GM19463 (cell line): ENCODE data around the gene TXNRD1.
A peak's percentile ranks its signal among the peaks of the same experiment; 100 is the strongest.

Experiments
- ATAC-seq: cut with Tn5 transposase; IDR thresholded peaks from one replicate; pipeline ENCODE4 v1.9.1; 2021; ENCODE audit warnings: mild to moderate bottlenecking, moderate library complexity; ENCODE audit not compliant: unreplicated experiment

TXNRD1 gene

GRCh38 chr12:104299842-104300481, 84.4 kb downstream of the TXNRD1 start:
- no peak for ATAC-seq

DNA sequence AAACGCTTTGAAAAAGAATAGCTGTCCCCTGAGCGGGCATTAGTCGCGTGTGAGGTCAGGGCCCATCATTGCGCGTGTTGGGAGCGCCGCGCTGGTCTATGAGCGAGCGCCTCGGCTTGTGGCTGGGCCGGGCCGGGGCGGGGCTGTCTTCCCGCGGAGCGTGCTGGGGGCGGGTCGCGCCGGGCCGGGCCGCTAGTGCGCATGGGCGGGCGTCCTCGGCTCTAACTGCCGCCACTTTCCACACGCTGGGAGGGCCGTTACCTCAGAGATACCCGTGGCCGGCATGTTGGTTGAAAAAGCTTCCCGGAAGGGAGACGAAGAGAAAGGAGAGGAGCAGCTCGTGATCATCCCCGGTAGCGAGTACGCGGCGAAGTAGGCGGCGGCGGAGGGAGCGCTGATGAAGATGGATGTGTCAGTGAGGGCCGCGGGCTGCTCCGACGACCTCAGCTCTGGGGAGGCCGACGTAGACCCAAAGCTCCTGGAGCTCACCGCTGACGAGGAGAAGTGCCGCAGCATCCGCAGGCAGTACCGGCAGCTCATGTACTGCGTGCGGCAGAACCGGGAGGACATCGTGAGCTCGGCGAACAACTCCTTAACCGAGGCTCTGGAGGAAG, 88.1 kb downstream of the TXNRD1 start, which contains the start of gene EID3:
EID3 (plus strand) TSS at position 202 of the 614 bp plus-strand sequence; CDS start at position 398, 196 bp downstream.
- peak; percentile 98 for ATAC-seq

- ATAC-seq: no peak
These were observed 88.9 kb downstream of the TXNRD1 start for GRCh38 chr12:104304261-104305009.

GRCh38 chr12:104305349-104305748, 89.8 kb downstream of the TXNRD1 start:
- no peak for ATAC-seq

DNA sequence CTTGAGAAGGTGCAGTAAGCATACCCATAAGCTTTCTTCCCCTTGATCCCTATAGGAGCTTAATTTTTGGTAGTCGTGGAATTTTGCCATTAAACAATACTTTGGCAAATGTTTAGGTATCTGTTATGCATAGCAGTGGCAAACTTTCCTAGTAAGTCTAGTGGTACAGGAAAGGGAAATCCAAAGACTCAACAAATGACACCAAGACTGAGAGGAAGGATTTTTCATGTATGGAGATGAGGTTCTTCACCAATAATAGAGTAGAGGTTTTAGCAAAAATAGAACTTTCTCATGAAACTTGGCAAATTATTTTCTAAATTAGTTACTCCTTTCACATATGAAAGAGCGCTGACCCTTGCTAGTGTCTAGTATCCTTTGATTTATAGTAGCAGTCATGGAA, 90.8 kb downstream of the TXNRD1 start:
- ATAC-seq: no peak

- ATAC-seq: no peak
These were observed 91.5 kb downstream of the TXNRD1 start for GRCh38 chr12:104306943-104307654.

DNA sequence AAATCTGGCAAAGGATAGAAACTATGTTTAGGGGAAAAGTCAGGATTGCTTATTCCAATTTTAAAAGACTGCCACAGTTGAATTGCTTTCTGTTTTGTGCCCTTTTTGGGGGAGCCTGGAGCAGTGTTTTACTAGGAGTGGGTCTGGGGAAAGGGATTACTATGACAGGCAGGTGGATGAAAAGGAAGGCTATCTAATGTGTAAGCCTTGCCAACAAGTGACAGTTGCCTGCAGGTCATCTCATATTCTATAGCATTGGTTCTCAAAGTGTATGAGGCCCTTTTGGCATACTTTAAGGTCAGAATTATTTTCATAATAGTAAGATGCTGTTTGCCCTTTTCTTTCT, 92.0 kb downstream of the TXNRD1 start:
- no peak for ATAC-seq

GRCh38 chr12:104309446-104309993, 93.9 kb downstream of the TXNRD1 start:
- no peak for ATAC-seq

DNA sequence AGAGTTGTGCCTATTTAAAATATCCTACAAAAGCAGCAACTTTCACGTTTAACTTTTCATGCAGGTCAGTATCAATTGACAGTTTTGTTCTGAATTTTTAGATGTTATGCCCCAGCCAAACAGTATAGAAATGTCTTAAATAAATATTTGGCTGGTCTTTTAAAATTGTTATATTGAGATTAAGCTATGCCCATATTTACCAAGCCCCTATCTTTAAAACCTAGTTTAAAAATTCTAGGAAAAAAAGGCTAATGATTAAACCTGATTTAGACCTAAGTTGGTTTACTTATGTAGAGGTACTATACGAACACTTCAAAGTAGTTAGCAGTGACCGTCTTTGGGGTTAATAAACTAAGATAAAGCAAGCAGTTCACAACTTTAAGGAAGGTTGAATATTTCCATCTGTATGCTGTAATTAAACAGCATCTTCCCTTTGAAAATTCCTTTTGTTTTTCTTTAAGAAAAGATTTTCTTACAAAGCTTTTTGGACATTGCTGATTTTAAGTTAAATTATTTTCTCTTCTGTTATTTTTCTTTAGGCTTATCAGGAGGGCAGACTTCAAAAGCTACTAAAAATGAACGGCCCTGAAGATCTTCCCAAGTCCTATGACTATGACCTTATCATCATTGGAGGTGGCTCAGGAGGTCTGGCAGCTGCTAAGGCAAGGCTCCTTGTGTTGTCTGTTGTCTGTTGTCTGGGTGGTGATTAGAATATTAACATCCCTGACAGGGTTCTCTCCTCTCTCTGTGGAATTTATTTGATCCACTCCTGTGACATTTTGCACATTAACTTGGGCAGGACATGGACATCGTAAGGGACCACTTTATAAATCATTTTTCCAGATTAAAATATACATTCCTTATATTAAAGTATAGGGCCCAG, 95.4 kb downstream of the TXNRD1 start:
- no peak for ATAC-seq

DNA sequence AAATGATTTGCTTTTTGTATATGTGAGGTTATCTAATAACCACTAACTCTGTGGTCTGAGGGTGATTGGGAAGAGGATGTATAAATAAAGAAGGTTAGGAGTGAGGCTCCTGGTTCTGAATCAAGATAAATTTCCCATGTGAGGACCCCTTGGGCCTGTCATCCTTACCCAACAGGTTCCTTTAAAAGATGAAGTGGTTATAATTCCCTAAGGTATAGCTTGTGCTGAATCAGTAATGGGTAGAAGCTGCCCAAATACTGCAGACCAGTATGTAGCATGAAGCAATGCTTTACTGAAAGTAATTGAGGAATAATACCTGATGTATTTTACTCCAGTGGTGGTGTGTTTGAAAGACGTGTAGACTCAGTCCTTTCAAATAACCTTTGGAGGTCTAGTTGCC, 96.6 kb downstream of the TXNRD1 start:
- no peak for ATAC-seq

- no peak for ATAC-seq
These were observed 97.1 kb downstream of the TXNRD1 start for GRCh38 chr12:104312654-104313053.

DNA sequence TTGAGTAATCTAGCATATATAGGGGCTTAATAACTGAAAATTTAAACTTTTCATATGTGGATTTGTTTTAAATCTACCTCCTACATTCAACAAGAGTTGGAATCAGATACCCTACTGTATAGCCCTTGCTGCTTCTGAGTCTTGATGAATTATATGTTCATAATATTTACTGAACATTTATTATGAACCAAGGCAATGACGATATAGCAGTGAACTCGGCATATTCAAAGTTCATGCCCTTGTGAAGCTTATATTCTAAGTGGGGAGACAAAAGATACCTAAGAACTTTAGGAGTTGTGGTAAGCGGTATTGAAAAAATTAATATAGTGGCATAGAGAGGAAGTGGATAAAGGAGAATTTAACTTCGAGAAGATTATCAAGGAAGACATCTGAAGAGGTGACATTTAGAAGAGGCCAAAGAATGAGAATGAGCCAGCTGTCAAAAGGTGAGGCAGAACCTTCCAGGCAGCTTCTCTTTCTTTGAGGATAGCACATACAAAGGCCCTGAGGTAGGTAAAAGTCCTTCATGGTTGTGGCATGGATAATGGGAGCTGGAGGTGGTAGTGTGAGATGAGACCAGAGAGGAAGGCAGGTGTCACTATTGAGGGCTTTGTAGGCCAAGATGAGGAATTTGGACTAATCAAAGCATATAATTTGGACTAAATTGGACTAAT, 98.1 kb downstream of the TXNRD1 start:
- no peak for ATAC-seq

- no peak for ATAC-seq
These were observed 98.6 kb downstream of the TXNRD1 start for GRCh38 chr12:104314242-104314614.

DNA sequence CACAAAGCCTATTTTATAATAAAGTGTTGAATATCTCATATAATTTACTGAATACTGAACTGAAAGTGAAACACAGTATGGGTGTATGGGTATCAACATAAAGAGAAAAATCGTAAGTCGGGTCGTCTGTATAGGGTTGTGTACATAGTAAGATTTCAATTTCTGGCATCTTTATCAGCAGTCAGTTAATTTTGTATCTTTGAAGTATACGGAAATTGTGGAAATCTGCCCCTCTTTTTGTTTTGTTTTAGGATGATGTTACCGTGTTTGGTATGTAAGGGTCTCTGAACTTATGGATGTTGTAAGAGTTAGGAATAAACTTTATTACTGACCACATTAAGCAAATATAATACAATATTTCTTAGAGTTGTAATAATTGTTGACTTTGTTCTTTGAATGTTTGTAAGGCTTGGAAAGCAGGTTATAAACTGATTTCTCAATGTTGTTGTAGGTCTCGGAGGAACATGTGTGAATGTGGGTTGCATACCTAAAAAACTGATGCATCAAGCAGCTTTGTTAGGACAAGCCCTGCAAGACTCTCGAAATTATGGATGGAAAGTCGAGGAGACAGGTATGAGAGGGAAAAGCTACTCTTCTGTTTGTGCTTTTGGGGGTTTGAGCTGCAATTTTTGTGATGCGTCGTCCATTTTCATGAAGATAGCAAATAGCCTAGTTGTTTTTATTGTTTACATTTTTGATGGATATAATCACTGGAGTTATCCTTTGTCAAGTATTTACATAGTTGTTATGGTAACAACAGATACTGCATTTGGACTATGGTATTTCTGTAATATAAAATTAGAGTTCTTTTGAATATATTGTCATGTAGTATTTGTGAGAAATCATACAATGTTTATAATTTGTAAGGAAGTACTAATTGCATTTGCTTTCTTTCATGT, 100.0 kb downstream of the TXNRD1 start:
- no peak for ATAC-seq

DNA sequence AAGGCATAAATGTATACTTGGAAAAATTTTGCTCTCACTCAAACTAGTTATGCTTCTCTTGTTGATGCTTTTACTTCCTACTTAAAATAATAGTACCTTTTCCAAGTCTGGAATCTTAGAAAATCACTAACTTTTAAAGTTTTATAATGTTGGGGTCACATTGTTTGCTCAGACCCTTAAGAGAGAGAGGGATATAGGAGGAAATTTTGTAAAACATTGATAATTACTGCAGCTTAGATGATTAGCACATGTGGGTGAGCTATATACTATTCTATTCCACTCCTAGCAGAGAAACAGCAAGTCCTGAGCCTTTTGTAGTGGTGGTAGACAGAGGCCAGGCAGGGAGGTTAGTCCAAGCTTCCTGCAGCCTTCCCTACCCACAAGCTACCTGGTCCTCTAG, 101.4 kb downstream of the TXNRD1 start:
- no peak for ATAC-seq

- ATAC-seq: no peak
These were observed 102.1 kb downstream of the TXNRD1 start for GRCh38 chr12:104317538-104318210.

GRCh38 chr12:104319028-104319427, 103.4 kb downstream of the TXNRD1 start:
- no peak for ATAC-seq
